Breast epithelium (tissue), 4 donors: ENCODE measurements around the gene AKT3. TPM values are rescaled to one million over a fixed set of nuclear protein-coding genes. Genes with fewer than 3 reads are reported as not detected.

Experiments
- DNase-seq, 2 donors: peaks; one replicate each; pipeline ENCODE4 v3.0.0-alpha.2; 2019; ENCODE audit warnings: low spot score in 2 of 2
- H3K27ac ChIP-seq, 2 donors: fragments of 200-600 bp; sonication (generic) in 1 of 2; one replicate each; pipeline ENCODE4 v1.5.1; 2016 to 2019; ENCODE audit warnings: mild to moderate bottlenecking in 1 of 2
- H3K27me3 ChIP-seq, 2 donors: fragments of 200-600 bp; sonication (generic) in 1 of 2; one replicate each; pipeline versions ENCODE4 v1.5.1 to v1.6.0; 2017 to 2019; ENCODE audit warnings: control low read depth in 1 of 2, mild to moderate bottlenecking in 1 of 2
- H3K36me3 ChIP-seq: fragments of 200-600 bp; one replicate; pipeline ENCODE4 v1.5.1; 2019
- H3K4me1 ChIP-seq, 2 donors: fragments of 200-600 bp; sonication (generic); one replicate each; pipeline ENCODE4 v1.5.1; 2016 to 2019; ENCODE audit warnings: control low read depth in 1 of 2
- H3K4me3 ChIP-seq, 3 donors: fragments of 200-600 bp; sonication (generic); 1 replicate in 2 of 3; 2 replicates in 1 of 3; pipeline ENCODE4 v1.5.1; 2016 to 2019; ENCODE audit warnings: mild to moderate bottlenecking in 3 of 3, moderate library complexity in 2 of 3
- H3K9me3 ChIP-seq, 2 donors: fragments of 200-600 bp; sonication (generic) in 1 of 2; one replicate each; pipeline ENCODE4 v1.5.1; 2016 to 2019; ENCODE audit warnings: control low read depth in 1 of 2
- POLR2A ChIP-seq: fragments of 450-650 bp; IDR thresholded peaks from one replicate; pipeline ENCODE4 v1.6.1; 2016; ENCODE audit warnings: antibody characterized with exemption, mild to moderate bottlenecking, moderate library complexity
- POLR2AphosphoS5 ChIP-seq, 3 donors: sonication (generic); formaldehyde crosslinking; IDR thresholded peaks; one replicate each; pipeline ENCODE4 v1.6.1; 2017; ENCODE audit warnings: antibody characterized with exemption in 3 of 3
- intact Hi-C: fragments of 100-400 bp; cut with DNase I; formaldehyde crosslinking; loops from one replicate; pipeline ENCODE4 v1.15.1; 2023; ENCODE audit warnings: low total_unique reads
- total RNA-seq, 3 donors: library from RNA; depleted of rRNA; stranded (reverse); fragments of >200 nt; gene quantifications; one replicate each; pipeline ENCODE4 v1.1.0, GENCODE V29; 2016
- TF ChIP-seq, protein P1 (sequence below), 3 donors: fragments of 450-650 bp; IDR thresholded peaks; one replicate each; pipeline ENCODE4 v1.5.1; 2016 to 2017; ENCODE audit warnings: antibody characterized with exemption in 3 of 3, mild to moderate bottlenecking in 3 of 3, moderate library complexity in 3 of 3

Gene AKT3
- total RNA-seq, 3 donors from 2014 or later: 49.6 to 58.7 (median 58.7) TPM

DNA sequence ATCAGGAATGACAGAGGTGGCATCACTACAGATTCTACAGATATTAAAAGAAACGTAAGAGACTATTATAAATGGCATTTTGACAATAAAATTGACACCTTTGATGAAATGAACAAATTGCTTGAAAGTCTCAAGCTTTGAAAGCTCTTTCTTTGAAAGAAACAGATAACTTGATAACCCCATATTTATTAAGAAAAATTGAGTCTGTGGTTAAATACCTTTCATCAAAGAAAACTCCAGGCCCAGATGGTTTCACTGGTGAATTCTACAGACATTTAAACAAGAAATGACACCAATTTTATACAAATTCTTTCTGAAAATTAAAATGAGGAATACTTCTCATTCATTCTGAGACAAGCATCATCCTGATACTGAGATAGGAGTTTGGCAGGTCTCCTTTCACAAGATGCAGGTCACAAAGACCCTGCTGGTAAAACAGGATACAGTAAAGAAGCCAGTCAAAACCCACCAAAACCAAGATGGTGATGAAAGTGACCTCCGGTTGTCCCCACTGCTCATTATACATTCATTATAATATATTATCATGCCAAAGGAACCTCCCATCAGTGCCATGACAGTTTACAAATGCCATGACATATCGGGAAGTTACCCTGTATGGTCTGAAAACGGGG, 210.9 kb downstream of the AKT3 start:
- no peak overlapping the region for H3K4me3 ChIP-seq
- peaks cover 6 to 10% of the 10 kb centered on the region in 2 donors for H3K9me3 ChIP-seq
- no peaks in the 10 kb centered on the region for H3K4me1 ChIP-seq
- no peak overlapping the region for H3K27ac ChIP-seq
- TF ChIP-seq POLR2A: no peak
- TF ChIP-seq POLR2AphosphoS5 (IDR thresholded peaks at IDR 0.05): no peak
- TF ChIP-seq, protein P1, sequence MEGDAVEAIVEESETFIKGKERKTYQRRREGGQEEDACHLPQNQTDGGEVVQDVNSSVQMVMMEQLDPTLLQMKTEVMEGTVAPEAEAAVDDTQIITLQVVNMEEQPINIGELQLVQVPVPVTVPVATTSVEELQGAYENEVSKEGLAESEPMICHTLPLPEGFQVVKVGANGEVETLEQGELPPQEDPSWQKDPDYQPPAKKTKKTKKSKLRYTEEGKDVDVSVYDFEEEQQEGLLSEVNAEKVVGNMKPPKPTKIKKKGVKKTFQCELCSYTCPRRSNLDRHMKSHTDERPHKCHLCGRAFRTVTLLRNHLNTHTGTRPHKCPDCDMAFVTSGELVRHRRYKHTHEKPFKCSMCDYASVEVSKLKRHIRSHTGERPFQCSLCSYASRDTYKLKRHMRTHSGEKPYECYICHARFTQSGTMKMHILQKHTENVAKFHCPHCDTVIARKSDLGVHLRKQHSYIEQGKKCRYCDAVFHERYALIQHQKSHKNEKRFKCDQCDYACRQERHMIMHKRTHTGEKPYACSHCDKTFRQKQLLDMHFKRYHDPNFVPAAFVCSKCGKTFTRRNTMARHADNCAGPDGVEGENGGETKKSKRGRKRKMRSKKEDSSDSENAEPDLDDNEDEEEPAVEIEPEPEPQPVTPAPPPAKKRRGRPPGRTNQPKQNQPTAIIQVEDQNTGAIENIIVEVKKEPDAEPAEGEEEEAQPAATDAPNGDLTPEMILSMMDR (IDR thresholded peaks at IDR 0.05): no peak
- peaks cover 3% of the 10 kb centered on the region for H3K36me3 ChIP-seq
- intact Hi-C loops: no loop called here
- H3K27me3 ChIP-seq: no peaks in the 10 kb centered on the region
- no peak for DNase-seq

DNA sequence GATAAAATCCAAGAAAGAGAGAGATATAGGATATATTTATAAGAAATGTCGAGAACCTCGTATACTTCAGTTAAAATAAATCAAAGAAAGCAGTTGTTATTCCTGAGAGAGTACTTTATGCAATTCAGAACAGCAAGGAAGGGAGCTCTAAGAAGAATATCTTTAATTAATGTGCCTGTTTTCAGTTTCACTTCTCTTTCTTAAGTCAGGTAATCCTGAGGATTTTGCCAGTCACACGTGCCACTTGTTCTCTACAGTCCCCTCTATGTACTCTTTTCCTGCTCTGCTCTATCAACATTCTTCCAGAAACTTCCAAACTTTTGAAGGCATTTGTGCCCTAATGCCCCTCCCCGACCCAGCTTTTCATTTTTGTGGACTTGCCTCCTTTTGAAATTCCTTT, 211.9 kb downstream of the AKT3 start:
- no peak overlapping the region for H3K4me3 ChIP-seq
- TF ChIP-seq POLR2AphosphoS5 (IDR thresholded peaks at IDR 0.05) (no peak), POLR2A (no peak)
- TF ChIP-seq, protein P1 (IDR thresholded peaks at IDR 0.05): no peak
- H3K36me3 ChIP-seq: no peaks in the 10 kb centered on the region
- peaks cover 6 to 10% of the 10 kb centered on the region in 2 donors for H3K9me3 ChIP-seq
- no peak for DNase-seq
- no peak overlapping the region for H3K27ac ChIP-seq
- no peaks in the 10 kb centered on the region for H3K27me3 ChIP-seq
- no peaks in the 10 kb centered on the region for H3K4me1 ChIP-seq
- intact Hi-C loops: no loop called here

DNA sequence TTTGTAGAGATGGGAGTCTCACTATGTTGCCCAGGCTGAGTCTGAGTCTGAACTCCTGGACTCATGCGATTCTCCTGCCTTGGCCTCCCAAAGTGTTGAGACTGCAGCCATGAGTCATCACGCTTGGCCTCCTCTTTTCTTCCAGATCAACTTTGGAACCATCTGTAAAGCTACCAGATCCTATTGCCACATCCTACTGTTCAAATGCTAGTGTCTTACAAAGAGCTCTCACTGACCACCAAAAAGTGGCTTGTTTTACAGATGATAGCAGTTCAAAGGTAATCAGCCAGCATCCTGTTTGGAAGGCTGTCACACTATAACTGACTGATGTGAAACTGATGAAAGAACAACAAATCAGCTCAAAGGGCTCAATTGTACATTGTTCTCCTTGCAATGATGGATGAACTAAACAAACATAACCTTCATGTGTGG, 221.6 kb downstream of the AKT3 start:
- Histone ChIP-seq H3K27me3 (no peaks in the 10 kb centered on the region), H3K9me3 (no peaks in the 10 kb centered on the region), H3K27ac (no peak overlapping the region), H3K4me3 (no peak overlapping the region), H3K36me3 (no peaks in the 10 kb centered on the region), H3K4me1 (no peaks in the 10 kb centered on the region)
- TF ChIP-seq POLR2AphosphoS5 (IDR thresholded peaks at IDR 0.05): no peak
- TF ChIP-seq POLR2A: no peak
- TF ChIP-seq, protein P1 (IDR thresholded peaks at IDR 0.05): no peak
- intact Hi-C loops: no loop called here
- DNase-seq: no peak

DNA sequence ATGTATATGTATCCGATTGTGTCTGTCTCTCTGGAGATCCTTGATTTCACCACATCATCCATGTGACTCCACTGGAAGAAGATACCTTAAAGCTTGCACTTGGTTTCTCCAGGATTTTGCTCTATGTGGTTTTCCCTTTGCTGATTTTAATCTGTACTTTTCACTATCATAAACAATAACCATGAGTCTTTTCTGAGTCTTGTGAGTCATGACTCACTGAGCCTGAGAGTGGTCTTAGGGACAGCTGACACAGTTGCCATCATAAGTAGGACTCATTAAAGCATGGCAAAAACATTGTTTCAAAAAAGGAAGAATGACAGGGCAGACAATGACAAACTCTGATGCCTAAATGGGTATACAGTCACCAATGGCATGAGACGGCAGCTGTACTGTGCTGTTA, 226.2 kb downstream of the AKT3 start:
- intact Hi-C loops: no loop called here

DNA sequence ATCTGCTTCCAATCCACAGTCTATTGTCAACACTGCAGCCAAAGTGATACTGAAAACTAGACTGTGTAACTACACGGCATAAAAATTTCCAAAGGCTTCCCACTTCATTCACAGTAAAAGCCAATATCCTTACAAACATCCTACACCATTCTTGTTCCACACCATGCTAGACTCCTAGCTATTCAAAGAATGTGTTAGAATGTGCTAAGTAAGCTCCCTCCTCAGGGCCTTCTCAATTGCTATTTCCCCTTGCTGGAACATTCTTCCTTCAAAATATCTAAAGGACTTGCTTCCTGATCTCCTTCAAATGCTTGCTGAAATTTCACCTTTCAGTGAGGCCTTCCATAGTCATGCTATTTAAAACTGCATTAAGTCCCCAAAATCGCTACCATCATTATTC, 228.1 kb downstream of the AKT3 start:
- H3K27me3 ChIP-seq: no peaks in the 10 kb centered on the region
- no peaks in the 10 kb centered on the region for H3K9me3 ChIP-seq
- no peak for DNase-seq
- H3K36me3 ChIP-seq: no peaks in the 10 kb centered on the region
- H3K27ac ChIP-seq: no peak overlapping the region
- H3K4me1 ChIP-seq: no peaks in the 10 kb centered on the region
- TF ChIP-seq POLR2A (no peak), POLR2AphosphoS5 (IDR thresholded peaks at IDR 0.05) (no peak)
- TF ChIP-seq, protein P1 (IDR thresholded peaks at IDR 0.05): no peak
- intact Hi-C loops: no loop called here
- H3K4me3 ChIP-seq: no peak overlapping the region

More for the DNA sequence above, 226.2 kb downstream of the AKT3 start:
- no peak for TF ChIP-seq POLR2A
- no peak for TF ChIP-seq POLR2AphosphoS5 (IDR thresholded peaks at IDR 0.05)
- TF ChIP-seq, protein P1 (IDR thresholded peaks at IDR 0.05): no peak
- DNase-seq: no peak
- Histone ChIP-seq H3K27me3 (no peaks in the 10 kb centered on the region), H3K36me3 (no peaks in the 10 kb centered on the region), H3K9me3 (no peaks in the 10 kb centered on the region), H3K4me3 (no peak overlapping the region), H3K4me1 (no peaks in the 10 kb centered on the region), H3K27ac (no peak overlapping the region)
